ENCODE results near the gene RPAP2.
"Not testable (repeated sequence)": the region's sequence is repeated elsewhere in the genome, so short reads cannot be mapped to it uniquely, and the experiment has no call there.

Gene RPAP2

DNA sequence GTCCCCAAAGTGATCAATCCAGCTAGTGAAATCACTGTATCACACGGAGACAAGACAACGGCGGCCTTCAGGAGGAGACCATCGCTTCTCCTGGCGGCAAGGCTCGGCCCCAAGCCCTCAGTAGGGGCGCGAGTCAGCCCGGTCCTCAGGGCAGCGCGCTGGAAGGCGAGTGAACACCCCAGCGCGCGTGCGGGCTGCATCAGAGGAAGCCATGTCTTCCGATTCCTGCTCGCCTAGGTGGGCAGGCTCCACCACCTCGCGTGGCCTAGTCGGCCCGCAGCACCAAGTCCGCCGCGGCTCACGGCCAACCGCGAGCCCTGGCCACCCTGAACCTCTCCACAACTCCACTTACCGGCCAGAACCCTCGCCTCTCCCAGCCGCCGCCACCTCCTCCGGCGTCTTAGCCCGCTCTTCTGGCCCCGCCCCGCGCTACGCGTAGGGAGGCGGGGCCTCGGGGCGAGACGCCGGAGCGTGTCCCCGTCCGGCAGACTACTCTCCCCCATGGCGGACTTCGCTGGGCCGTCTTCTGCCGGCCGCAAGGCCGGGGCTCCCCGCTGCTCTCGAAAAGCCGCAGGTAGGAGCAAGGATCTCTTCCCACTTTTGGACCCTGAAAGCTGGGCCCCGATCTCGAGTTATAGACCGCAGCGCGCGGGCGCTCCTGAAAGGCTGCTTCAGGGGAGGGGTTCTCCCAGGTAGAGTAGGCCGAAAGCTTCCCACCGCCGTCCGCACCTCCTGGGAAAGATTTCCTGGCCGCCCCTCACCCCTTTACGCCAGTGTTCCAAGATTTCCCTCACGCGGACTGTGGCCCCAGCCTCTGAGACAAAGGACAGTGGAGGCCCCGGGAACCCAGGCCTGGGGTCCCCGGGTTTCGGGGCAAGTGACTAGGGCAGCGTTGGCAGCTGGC, at the start of gene RPAP2, which contains the start of gene GLMN:
Gene RPAP2, plus strand, starts transcription at position 487 of the 904 bp plus-strand sequence. Its CDS starts 15 bp downstream, at position 502.
Gene GLMN, minus strand, starts transcription at position 415 of the 904 bp plus-strand sequence. CDS start 988 bp downstream, outside the sequence.
- peak; percentile 84 for DNase-seq

DNA sequence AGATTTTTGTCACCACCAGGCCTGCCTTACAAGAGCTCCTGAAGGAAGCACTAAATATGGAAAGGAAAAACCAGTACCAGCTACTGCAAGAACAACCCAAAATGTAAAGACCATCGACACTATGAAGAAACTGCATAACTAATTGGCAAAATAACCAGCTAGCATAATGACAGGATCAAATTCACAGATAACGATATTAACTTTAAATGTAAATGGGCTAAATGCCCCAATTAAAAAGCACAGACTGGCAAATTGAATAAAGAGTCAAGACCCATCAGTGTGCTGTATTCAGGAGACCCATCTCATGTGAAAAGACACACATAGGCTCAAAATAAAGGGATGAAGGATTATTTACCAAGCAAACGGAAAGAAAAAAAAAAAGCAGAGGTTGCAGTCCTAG, 44.1 kb upstream of the RPAP2 start:
- DNase-seq = not testable (repeated sequence)

DNA sequence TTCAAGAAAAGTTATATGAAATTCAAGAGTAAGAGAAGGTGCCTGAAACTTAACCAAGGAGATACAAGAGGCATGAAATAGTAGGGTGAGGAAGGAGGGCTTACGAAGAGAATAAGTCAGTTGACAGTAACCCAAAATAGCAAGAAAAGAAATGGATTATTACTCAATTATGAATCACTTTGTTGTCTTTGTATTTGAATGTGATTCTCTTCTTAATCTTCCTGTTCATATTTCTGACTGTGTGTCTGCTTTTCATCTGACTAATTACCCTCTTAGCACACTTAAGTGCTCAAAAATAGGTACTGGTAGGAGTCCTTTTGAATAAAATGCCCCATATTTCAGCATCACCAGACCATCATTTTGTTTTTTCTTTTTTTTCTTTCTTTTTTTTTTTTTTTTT, 39.5 kb upstream of the RPAP2 start:
- DNase-seq = no peak

DNA sequence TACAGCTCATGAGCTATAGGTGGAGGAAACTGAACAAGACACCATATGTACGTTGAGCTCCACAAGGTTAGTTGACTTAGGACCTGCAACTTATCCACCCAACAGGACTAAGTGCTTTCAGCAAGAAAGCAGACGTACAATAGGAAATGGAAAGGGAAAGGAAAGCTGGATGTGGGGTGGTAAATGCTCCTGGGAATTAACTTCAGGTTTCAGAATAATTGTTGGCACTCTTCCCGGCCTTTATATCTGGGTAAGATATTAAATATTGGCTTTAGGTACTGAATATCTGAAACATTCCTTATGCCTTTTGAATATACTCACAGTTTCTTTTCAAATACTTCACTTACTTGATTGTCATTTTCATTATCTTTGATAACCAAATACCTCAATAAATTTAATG, 36.3 kb upstream of the RPAP2 start:
- no peak for DNase-seq

DNA sequence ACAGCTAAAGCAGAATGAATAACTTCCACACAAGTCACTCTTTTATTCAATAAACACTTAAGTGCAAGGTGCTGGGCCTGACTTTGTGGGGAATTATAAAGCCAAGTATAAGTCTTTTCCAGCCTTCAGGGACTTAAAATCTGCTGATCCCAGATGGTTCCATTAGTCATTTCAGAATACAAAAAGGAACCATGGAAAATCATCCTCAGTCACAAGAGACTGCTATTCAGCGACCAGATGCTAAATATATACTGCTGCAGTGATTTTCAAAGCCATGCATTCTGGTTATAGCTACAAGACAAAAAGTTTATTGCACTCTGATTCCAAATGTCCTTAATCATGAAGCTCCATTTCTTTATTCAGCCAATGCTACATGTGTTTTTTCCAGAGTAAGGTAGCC, 25.8 kb upstream of the RPAP2 start:
- no peak for DNase-seq

DNA sequence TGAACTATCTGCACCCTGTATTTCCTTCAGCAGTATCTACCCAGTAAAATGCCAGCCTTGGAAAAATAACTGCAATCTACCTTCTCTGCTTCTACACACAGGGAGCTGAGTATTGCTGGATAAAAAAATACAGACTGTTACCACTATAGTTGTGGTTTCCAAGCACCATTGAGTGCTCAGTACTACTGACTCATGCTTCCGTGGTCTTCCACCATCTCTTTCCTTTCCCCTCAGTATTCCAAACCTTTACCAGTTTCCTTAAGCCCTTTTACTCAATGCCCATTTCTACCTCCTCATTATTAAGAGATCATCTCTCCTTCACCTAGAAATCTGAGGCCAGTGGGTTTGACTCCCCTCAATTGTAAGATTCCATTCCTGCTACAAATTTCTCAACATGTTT, 23.9 kb upstream of the RPAP2 start:
- no peak for DNase-seq

DNA sequence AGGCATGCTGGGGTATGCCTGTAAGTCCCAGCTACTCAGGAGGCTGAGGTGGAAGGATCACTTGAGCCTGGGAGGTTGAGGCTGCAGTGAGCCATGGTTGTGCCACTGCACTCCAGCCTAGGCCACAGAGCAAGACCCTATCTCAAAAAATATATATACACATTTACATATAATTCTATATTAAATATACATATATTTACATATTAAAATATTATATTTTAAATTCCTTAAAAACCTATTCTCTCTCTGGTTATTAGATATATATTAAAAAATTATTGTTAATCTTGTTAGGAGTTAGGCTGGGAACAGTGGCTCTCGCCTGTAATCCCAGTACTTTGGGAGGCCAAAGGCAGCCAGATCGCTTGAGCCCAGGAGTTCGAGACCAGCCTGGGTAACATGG, 22.8 kb upstream of the RPAP2 start:
- no peak for DNase-seq

DNA sequence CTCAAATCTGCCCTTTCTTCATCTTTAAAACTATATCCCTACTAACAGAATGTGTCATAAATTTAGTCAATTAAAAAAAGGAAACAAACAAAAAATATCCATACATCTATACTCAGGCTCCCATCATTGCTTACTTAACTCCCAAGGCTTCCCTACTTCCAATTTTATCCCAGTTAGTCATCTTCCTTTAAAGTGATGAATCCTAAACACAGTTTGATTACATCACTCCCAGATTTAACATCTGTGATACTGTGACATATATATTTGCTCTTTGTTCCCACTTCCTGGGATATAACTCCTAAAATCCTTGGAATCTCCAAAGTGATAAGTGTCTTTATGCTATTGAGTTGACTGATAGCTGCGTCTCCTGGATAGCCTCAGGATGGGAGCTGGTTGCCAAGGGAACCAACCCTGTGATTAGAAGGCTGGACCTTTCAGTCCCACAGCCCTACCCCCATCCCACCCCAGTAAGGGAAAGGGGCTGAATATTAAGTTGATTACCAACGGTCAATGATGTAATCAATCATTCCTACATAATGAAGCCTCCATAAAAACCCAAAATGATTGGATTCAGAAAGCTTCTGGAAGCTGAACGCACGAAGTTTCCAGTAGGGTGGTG, 21.6 kb upstream of the RPAP2 start:
- DNase-seq = no peak

DNA sequence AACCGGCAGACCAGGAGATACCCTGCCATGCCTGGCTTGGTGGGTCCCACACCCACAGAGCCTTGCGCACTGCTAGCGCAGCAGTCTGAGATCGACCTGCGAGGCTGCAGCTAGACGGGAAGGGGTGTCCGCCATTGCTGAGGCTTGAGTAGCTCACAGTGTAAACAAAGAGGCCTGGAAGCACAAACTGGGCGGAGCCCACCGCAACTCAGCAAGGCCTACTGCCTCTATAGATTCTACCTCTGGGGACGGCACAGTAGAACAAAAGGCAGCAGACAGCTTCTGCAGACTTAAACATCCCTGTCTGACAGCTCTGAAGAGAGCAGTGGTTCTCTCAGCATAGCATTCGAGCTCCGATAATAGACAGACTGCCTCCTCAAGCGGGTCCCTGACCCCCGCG, 19.1 kb upstream of the RPAP2 start:
- DNase-seq = not testable (repeated sequence)

DNA sequence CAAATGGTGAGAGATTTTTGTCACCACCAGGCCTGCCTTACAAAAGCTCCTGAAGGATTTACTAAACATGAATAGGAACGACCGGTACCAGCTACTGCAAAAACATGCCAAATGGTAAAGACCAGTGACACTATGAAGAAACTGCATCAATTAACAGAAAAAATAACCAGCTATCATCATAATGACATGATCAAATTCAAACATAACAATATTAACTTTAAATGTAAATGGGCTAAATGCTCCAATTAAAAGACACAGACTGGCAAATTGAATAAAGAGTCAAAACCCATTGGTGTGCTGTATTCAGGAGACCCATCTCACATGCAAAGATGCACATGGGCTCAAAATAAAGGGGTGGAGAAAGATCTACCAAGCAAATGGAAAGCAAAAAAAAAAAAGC, 17.4 kb upstream of the RPAP2 start:
- not testable (repeated sequence) for DNase-seq

DNA sequence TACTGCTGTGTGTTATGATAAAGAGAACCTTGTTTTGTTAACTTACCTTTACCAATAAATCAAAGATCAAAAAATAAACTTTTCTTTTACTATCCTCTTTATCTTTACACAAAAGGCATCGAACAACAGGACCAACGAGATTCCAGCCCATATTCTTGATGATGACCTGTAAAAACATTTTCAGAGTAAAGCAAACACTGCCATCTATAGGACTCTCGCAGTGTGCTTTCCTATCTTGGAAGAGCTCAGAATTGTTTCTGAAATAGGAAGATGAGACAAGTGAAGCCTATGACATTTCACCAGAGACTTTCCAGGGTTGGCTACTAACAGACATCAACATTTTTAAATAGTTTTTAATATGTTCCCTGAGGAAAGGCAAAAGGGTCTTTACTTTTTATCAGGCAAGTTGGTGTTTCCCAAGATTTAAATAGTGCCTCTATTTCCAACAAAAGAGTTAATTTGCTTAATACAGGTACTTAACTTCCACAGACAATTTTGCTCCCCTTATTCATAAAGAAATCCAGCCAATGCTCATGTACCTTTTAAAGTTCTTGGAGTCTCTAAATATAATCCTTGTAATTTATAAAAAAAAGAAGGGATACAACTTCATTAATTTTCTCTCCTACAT, 7.4 kb upstream of the RPAP2 start:
- DNase-seq = peak; percentile 43

DNA sequence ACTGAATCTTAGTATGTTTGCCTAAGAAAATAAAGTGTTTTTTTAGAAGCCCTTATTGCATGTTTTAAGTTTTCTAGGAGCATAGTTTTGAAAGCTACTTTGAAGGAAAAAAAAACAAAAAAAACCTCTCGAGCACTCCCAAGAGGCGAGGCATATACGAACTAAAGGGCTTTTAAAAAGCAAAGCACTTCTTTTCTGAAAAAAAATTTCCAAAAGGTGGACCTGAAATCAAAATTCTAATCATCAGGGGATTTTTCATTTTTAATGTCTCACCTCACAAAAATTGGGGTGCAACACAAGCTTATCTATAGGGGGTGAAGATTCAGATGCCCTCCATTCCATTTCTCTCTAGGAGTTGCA, 666 bp upstream of the RPAP2 start:
- DNase-seq = no peak

DNA sequence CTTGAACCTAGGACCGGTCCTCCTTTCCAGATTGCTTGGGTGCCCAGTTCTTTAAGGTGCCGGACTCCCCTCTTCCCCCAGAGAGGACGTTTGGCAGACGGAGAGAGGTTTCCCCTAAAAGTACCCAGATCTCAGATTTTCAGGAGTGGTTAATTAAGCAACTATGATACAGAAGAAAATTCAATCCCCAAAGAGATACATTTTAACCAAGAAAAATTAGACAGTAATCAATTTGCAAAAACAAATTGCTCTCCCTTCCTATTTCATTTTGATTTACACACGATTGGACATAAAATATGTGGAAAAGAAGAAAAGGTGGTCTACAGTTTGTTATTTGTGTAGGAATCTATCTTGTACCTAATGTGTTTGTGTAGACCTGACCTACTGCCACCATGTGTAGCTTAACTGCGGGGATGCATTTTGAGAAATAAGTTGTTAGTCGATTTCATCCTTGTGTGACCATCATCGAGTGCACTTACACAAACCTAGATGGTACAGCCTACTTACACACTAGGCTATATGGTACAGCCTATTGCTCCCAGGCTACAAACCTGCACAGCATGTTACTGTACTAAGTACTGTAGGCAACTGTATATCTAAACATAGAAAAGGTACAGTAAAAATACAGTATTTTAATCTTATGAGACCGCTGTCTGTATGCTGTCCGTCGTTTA, 755 bp downstream of the RPAP2 start:
- no peak for DNase-seq

DNA sequence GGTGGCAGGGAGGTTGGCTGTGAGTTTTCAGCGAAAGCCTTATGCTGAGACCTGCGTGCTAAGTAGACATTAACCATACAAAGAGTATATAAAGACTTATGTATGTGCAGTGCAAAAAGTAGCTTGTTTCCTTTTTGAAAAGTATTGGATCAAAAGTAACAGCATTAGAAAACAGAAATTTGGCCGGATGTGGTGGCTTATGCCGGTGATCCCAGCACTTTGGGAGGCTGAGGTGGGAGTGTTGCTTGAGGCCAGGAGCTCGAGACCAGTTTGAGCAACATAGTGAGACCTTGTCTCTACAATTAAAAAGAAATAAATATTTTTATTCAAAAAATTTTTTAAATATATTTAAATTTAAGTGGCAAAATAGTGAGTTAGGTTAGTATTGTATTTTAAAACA, 2.2 kb downstream of the RPAP2 start:
- no peak for DNase-seq

DNA sequence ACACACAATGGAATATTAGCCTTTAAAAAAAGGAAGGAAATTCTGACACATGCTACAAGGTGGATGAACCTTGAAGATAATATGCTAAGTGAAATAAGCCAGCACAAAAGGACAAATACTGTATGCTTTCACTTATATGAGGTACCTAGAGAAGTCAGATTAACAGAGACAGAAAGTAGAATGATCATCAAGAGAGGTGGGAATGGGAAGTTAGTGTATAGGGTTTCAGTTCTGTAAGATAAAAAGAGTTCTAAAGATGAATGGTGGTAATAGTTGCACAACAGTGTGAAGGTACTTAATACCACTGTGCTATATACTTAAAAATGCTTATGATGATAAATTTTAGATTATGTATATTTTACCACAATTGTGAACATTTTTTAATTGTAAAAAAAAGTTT, 7.2 kb downstream of the RPAP2 start:
- no peak for DNase-seq

DNA sequence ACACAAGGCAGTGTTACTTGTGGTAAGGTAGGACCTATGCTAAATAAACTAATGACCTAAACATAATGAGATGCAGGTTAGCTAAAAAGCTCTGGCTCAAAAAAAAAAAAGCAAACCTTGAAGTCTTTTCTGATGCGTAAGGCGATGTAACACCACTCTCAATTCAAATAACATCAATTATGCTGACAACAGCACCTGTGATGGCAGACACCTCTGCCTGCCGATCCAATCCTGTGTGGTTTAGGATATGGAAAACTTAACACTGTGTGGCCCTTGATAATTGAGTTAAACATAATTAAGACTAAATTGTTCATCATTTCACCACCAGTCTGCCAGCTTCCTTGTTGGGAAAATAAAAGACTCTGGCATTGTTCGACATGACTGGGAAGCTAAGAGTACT, 9.1 kb downstream of the RPAP2 start:
- DNase-seq = no peak

DNA sequence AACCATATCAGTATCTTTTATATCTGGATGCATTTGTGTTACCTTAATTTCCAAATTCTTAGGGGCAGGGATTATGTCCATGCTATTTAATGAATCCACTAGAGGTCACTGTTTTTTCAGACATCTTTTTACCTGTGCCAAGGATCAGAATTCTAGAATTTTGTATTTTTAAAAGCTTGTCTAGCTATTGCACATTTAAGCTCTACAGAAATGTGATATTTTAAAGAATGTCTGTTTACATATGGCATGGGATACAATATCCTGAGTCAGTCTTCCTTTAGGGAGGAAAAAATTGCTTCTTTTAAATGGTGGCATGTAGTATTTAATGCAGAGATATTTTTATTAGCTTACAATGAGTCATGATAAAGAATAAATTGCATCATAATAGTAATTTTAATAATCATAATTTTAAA, 11.3 kb downstream of the RPAP2 start:
- DNase-seq = no peak

DNA sequence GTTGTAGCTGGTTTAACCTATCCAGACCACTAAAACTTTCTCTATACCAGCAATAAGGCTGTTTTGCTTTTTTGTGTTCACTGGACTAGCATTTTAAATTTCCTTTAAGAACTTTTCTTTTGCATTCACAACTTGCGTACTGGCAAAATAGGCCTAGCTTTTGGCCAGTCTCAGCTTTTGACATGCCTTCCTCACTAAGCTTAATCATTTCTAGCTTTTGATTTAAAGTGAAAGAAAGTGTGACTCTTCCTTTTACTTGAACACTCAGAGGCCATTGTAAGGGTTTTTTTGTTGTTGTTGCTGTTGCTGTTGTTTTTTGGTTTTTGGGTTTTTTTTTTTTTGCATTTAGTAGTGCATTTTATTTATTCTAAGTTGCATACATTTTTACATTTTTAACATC, 15.2 kb downstream of the RPAP2 start:
- no peak for DNase-seq

DNA sequence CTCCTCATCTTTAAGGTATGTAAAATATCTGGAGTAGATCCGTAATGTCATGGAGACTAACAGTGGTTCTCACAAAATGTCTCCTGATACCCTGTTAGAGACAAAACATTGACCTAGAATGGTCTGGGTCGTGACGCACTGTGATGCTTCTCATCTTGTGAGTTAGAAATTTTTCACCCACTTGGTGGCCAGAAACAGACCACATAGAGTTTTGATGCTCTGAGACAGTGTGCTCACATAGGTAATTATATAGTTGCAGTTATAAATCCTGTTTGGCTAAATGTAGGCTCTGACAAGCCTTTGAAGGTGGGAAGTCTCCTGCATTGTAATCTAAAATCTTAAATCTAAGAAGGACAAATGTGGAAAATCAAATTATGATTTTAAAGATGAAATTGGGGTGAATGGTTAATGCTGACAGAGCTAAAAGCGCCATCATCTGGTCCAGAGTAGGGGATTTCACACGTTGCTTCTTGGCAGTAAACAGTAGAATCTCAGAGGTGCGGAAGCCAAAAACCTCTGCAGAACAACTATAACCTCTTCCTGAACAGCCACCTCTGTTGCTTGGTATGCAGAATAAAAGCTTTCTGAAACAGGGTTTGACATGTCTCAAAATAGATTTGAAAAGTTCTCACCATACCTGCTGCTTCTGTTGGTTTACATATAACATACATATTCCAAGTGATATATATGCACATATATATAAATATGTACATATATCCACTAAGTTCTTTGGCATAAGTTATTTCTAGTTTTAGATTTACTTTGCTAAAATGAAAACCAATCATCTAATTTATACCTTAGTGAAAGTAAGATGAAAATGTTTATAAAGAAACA, 17.1 kb downstream of the RPAP2 start:
- no peak for DNase-seq

DNA sequence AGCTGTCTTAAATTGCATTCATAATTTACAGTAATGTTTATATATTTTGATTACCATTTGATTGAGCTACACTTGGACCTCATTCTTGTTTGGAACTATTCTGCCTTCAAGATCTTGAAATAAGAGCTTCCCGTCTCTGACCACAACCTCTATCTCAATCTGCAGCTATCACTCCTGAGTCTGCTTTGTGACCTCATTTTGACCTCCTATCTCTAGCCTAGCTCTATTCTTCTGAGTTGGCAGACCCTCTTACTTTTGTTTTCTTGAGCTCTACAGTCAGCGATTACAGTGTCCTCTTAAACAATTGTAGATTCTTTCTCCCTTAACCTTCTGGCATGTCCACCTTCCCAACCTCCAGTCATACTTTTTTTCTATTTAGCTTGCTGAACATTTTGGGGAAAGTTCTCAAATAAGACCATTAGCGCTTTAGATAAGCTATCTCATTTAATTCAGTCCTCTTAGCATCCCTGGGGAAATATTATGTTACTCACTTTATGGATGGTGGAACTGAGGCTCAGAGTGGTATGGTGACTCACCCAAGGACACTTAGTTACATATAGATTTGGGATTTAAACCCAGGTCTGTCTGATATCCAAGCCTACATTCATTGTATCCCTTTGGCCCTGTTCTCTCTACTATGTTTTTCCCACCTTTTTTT, 19.1 kb downstream of the RPAP2 start:
- DNase-seq = no peak

DNA sequence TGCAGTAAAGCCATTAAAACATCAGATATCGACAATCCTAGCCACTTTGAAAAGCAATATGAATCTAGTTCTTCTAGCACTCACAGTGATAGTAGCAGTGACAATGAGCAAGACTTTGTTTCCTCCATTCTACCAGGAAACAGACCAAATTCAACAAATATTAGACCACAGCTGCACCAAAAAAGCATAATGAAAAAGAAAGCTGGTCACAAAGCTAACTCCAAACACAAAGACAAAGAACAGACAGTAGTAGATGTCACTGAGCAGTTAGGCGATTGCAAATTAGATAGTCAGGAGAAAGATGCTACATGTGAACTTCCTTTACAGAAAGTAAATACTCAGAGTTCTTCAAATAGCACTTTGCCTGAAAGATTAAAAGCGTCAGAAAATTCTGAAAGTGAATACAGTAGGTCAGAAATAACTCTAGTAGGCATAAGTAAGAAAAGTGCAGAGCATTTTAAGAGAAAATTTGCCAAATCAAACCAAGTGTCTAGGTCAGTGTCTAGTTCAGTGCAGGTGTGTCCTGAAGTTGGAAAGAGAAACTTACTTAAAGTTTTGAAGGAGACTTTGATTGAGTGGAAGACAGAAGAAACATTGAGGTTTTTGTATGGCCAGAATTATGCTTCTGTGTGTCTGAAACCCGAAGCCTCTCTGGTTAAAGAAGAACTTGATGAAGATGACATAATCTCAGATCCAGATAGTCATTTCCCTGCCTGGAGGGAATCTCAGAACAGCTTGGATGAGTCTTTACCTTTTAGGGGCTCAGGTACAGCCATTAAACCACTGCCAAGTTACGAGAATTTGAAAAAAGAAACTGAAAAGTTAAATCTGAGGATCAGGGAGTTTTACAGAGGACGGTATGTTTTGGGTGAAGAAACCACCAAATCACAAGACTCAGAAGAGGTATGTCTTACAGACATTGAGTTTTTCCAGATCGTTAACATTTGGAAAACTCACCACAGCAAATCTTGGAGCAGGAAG, 24.9 kb downstream of the RPAP2 start:
- DNase-seq = no peak

All from NCI-H1092 (cell line).